ENCODE data around the gene PRSS57.

The PRSS57 gene

DNA sequence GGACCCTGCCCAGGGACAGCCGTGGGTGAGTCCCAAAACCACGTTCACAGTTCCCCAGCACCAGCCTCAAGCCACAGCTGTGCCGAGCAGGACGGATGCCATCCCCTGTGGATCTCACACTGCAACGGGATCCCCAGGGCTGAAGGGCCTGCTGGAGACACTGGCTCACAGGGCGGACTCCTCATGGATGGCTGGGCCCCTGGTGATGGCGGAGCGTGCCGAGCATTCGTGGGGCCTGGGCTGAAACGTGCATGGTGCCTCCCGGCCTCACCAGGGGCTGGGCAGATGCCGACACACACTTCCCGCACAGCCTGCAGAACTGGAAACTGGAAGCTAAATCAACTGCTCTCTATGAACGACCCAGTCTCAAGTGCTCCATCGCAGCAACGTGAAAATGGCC, 41.8 kb downstream of the PRSS57 start:
- in situ Hi-C loops (cut with MboI; ENCODE audit: low sequenced_read_pairs) = no loop called here

DNA sequence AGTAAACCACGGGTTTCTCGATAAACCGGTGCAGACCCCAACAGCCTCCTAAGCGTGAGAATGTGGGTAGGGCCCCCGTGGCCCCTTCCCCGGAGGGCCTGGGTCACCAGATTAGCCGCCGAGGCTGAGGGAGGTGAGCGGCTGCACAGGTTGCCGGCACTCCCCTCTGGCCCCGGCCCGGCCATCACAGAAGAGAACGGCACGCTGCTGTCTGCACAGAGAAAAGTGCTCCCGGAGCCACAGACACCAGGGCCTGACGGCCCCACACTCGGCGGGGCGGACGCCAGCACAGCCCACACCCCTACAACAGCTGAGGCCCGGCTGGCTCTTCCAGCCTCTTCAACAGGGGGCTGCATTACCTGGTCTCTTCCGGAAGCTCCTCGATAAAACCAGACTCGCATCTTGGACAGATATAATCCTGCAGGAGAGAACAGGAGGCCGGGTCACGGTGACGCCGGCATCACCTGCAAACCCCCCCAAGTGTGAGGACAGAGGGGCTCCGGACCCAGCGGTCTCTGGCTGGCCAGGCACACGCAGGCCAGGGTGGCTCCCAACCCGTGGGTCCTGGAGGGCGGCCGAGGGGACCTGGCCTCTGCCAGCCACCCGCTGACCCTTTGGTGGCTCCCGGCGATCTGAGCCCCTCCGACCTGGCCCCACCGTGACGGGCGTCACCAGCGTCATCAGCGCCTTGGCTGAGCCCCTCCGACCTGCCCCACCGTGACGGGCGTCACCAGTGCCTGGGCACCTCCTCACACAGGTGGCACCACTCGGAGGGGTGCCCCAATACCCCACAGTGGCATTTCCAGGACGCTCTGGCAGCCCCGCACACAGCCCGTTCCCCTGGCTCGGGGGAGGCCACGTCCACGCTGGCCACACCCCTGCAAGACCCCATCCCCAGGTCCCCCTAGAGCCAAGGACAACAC, 42.5 kb downstream of the PRSS57 start:
- in situ Hi-C loops (cut with MboI; ENCODE audit: low sequenced_read_pairs) = no loop called here

DNA sequence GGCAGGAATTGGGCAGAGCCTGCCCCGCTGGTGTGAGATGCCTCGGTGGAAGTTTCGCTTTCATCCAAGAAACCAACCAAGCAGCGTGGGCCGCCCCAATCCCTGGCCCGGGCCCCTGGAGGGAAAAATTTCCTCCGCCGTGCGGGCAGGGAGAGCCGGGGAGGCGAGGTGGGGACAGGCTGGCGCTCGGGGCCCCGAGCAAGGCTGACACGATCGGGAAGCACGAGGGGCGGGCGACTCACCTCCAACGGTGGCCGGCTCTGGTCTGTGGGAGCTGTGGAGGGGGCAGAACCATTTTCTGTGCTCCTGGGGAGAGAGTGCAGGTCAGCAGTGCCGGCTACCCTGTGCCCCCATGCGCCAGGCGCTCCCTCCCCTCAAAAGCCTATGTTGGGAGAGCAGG, 43.3 kb downstream of the PRSS57 start:
- in situ Hi-C loops (cut with MboI; ENCODE audit: low sequenced_read_pairs) = no loop called here

DNA sequence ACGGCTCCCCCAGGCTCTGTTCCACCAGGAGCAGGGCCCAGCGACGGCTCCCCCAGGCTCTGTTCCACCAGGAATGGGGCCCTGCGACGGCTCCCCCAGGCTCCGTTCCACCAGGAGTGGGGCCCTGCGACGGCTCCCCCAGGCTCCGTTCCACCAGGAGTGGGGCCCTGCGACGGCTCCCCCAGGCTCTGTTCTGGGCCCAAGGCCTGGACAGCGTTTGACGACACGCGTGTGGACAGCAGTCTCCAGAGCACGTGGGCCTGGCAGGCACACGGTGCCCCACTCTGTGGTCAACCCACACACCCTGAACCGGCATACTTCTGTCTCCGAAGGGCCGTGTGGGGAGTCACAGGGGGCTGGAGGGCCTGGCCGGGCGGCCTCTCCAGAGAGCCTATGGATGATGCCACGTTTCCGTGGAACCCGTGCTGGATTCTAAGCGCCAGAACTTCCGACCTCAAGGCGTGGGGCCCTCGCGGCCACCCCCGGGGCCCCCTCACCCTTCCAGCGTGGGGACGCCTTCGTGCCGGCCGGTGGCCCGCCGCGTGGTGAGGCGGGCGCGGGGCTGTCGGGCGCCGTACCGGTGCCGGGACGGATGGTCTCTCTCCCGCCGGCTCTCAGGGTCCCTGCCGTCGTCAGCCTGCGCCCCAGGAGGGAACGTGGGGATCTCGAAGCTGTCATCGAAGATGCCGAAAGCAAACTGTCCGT, 44.0 kb downstream of the PRSS57 start:
- in situ Hi-C loops (cut with MboI; ENCODE audit: low sequenced_read_pairs) = no loop called here

DNA sequence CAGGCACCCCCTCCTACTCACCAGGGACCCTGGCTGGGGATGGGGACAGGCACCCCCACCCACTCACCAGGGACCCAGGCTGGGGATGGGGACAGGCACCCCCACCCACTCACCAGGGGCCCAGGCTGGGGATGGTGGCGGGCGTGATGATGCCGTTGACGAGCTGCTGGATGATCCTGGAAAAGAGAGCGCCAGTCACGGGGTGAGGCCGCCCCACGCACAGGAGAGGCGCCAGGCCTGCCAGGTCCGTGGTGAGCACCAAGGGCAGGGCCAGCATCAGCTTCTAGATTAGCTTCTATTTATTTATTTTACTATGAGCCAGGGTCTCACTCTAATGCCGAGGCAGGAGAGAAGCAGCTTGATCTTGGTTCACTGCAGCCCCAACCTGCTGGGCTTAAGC, 45.1 kb downstream of the PRSS57 start:
- in situ Hi-C loops (cut with MboI; ENCODE audit: low sequenced_read_pairs) = no loop called here

DNA sequence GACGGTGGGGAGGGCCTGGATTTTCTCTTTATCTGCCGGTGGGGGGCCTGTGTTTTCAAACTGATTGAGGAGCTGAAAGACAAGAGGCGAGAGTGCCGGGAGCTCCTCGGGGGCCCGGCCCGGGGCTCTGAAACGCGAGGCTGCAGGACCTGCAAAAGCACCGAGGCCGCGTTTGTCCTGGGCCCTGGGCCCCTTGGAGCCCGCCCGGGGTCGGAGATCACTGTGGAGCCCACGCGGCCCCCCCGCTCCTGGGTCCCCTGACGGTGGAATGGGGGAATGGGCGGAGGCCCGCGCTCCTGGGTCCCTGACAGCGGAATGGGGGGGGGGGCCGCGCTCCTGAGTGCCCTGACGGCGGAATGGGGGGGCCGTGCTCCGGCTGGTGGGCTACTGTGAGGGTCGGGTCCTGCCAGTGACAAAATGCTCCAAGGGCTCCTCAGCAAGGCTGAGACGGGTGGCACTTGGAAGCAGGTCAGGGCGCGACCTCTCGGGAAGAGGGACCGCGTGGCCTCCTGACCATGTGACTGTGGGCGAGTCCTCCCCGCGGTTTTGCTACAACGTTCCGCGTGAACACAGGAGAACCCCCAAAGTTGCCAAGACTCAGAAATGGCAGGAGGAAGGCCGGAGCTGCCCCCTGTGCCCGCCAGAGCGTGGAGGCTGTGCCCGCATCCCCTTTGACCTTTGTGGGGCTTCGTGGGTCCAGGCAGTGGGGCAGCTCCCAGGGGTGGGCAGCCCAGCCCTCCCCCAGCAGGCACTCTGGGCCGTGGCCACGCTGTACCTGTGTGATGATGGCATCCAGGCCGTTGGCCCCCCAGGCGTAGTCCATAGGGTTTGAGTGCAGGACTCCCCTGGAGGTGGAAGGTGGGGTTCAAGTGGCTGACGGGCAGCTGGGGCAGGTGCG, 46.1 kb downstream of the PRSS57 start:
- in situ Hi-C loops (cut with MboI; ENCODE audit: low sequenced_read_pairs) = no loop called here

DNA sequence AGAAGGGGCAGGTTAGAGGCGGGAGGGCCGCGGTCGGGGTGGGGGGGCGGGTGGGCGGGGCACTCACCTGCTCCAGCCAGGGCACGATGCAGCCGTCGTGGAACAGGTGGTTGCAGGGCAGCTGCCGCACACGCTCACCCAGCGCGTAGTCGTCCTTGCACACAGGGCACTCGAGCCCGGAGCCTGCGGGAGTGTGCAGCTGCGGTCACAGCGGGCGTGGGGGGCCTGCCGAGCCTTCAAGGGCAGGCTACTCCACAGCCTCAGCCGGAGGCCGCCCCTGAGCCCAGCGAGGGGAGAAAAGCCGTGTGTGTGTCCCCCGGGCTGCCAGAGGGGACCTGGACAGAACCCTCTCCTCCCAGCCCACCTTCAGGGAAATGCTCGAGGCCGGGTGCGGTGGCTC, 46.9 kb downstream of the PRSS57 start:
- in situ Hi-C loops (cut with MboI; ENCODE audit: low sequenced_read_pairs) = no loop called here

DNA sequence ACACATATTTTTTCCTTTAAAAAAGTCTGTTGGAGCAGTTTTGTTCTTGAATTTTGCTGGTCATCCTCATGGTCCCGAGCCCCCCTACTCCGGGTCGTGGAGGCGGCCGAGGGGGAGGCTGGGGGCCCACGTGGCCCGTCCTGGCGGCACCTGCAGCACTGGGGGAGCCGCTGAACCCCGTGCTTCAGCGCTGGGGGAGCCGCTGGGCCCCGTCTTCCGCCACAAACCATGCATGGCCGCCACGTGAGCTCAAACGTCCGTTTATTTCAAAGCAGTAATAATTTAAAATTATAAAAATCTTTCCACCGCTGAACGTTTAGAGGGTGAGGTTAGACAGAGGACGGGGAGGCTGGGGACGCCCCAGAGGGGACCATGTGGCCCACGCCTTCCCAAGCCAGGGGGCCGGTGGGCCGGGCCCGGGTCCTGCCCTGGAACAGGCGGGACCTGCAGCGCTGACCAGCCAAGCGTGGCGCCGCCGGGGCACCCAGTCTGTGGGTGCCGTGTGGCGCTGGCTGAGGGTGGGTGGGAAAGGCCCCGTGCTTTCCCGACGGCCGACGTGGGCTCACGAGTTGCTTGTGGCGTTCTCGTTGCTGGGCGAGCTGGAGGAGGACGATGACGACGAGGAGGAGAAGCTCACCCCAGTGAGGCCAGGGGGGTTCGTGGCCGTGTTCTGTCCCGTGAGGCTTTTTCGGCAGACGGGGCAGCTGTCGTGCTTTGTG, 47.5 kb downstream of the PRSS57 start:
- in situ Hi-C loops (cut with MboI; ENCODE audit: low sequenced_read_pairs) = no loop called here

DNA sequence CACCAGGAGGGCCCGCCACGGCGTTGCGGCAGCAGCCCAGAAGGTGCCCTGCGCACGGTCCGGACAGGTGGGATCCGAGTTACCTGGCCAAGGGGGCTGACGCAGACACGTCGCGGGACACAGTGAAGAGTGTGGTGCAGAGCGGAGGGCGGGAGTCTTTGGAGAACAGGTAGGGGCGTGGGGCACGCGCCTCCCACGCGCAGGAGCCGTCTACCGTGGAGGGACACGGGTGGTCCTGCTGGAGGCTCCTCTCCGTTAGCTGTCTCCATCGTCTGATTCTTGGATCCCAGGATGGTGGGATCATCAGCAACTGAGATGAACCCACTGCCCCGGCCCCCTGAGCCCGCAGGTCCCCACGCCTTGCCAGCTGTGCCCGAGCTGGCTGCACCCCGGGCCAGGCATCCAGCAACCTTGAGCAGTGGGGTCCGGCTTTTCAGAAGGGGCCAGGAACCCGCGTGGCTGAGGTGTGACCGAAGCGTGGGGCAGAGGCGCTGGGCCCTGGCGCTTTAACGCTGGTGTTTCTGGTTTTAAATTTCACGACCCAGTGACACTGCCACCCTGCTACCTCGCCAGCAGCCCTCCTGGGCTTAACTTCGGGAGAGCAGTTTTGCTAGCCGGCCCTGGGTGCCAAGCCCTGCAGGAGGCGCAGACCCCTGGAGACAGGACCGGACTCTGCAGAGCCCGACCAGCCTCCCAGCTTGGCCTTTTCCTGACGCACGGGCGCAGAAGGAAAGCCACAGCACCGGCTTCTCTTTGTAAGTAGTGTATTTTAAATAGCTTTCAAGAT, 48.3 kb downstream of the PRSS57 start:
- in situ Hi-C loops (cut with MboI; ENCODE audit: low sequenced_read_pairs) = no loop called here

DNA sequence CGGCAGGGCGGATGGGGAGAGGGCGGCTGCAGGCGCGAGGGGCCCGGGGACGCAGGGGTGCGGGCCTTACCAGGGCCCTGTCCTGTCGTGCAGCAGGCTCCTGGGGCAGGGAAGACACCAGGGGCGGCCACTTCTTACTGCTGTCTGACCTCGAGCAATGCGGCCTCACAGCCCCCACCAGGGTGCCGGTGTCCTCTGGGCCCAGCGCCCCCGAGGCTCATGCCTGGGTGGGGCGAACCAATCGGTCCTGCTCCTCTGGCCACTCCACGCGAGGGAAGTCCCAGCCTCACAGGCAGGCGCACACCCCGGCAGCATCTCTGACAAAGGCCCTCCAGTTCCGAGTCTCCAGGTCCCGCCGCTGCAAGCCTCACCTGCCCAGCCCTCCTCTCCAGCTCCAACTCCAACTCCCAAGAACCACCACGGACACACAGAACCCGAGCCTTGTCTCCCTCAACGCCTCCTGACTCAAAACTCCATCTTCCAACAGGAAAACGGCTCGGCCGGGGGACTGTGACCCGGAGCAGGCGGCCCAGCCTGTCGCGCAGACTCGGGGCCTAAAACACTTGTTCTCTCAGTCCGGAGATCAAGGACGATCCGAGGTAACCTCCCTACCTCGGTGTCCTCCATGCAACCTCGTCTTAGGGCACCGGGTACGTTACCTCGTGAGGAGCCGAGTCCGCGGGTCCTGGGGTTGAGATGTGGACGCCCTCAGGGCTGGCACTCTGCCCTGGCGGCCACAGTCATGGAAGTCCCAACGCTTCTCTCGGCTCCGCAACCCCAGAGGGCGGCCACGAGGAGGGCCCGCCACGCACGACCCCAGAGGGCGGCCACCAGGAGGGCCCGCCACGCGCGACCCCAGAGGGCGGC, 49.1 kb downstream of the PRSS57 start:
- in situ Hi-C loops (cut with MboI; ENCODE audit: low sequenced_read_pairs) = no loop called here

DNA sequence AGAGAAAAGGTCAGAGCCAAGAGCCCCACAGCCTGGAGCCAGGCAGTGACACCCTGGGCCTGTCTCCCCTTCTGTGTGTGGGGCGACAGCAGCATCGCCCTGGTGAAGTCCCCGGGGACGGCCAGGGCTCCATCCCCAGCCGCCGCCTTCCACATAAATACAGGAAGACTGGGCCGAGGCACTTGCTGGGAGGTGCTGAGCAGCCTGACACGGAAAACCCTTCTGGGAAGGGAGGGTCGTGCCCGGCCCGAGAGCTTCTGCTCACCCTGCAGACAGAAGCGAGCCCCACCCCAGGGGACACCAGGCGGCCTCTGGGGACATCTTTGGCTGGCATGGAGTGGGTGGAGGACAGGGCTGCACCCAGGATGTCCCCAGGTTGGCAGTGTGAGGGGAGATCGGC, 50.5 kb downstream of the PRSS57 start:
- in situ Hi-C loops (cut with MboI; ENCODE audit: low sequenced_read_pairs) = no loop called here

DNA sequence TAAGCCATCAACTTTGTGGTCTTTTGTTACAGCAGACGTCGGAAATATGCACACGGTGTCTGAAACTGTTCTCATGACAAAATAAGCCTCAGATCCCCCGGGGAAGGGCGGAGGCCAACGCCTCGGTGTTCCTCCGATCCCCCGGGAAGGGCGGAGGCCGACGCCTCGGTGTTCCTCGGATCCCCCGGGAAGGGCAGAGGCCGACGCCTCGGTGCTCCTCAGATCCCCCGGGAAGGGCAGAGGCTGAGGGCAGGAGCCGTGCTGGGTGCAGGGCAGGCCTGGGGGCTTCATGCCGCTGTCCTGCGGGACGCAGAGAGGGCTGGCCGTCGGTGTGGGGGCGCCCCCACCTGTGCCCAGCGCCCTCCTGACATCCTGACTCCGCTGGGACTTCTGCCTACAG, 50.9 kb downstream of the PRSS57 start:
- in situ Hi-C loops (cut with MboI; ENCODE audit: low sequenced_read_pairs) = no loop called here

DNA sequence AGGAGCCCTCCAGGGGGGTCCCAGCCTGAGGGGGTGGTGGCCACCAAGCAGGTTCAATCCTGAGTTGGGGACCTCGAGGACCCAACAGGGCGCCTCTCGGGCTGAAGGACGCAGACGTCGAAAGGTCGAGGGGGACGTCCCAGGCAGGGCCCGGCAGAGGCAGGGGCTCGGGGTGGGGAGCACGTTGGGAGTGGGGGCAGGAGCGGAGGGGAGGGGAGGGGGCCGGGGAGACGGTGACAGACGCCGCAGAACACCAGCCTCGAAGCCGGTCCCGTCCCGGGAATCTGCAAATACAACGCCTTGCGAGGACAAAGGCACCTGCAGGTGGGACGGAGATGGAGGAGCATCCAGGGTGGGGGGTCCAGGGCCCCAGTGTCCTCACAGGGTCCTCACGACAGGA, 51.5 kb downstream of the PRSS57 start:
- in situ Hi-C loops (cut with MboI; ENCODE audit: low sequenced_read_pairs) = no loop called here

DNA sequence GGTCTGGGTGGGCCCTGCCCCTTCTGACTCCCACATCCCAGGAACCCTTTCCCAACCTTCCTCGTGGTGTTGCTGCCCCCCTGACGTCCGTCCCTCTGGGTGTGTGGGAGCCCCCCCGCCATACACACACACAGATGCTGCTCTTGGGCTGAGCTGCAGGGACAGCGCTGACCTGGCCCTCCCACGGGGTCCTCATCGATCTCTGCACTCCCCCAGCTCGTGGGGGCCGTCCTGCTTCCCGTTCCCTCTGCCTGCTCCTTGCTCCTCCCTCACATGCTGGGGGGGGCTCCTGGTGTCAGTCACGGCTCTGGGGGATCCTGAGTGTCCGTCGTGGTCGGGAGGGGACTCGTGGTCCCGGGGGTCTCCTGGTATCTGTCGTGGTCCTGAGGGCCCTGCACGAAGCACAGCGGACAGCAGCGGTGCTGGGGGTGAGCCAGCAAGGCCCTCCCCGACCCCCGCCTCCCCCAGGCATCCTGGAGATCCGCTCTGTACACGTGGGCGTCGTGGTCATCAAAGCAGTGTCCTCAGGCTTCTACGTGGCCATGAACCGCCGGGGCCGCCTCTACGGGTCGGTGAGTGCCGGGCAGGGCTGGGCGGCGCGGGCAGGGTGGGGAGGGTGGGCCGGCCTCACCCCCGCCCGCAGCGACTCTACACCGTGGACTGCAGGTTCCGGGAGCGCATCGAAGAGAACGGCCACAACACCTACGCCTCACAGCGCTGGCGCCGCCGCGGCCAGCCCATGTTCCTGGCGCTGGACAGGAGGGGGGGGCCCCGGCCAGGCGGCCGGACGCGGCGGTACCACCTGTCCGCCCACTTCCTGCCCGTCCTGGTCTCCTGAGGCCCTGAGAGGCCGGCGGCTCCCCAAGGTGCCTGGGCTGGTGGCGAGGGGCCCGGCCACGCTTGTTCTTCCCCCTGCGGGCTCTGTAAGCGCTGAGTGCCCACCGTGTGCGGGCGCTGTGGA, 52.2 kb downstream of the PRSS57 start:
- in situ Hi-C loops (cut with MboI; ENCODE audit: low sequenced_read_pairs) = no loop called here

DNA sequence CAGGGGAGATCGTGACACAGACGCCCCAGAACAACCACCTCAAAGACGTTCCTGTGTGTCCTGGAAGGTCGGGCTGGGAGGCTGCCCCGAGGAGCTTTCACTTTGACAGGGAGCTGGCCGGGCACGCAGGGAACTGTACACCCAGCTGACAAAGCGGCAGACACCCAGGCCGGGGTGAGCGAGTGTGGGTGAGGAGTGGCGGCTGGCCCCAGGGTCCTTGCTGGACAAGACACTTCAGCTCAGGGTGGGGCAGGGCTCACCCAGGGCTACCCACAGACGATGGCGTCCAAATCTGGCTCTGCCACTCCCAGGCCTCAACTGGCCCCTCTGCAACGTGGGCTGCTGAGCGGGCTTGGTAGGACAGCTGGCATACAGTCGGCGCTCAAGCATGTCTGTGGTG, 53.5 kb downstream of the PRSS57 start:
- in situ Hi-C loops (cut with MboI; ENCODE audit: low sequenced_read_pairs) = no loop called here

DNA sequence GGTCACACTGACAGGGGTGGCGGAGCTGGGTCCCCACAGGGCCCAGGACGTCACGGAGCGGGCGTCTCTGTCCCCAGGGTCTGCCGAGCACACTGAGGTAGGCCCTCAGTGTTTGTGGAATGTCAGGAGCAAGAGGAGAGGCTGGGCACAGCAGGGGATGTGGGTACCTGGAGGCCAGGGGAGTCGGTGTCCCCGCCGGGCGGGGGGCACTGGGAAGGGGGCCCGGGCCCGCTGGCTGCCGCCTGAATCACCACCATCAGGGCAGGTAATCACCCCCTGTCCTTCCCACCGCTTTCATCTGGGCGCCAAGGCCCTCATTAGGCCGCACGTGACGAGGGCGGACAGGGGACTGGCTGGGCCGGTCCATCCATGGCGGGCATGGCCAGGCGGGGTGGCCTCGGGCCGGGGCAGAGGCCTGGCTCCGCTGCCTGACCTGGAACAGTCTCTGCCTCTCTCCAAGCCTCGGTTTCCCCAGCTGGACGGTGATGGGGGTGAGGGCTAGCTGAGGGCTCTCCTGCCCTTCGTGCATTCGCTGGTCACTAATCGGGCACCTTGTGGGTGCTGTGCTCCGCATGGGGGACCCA, 54.6 kb downstream of the PRSS57 start:
- in situ Hi-C loops (cut with MboI; ENCODE audit: low sequenced_read_pairs) = no loop called here

DNA sequence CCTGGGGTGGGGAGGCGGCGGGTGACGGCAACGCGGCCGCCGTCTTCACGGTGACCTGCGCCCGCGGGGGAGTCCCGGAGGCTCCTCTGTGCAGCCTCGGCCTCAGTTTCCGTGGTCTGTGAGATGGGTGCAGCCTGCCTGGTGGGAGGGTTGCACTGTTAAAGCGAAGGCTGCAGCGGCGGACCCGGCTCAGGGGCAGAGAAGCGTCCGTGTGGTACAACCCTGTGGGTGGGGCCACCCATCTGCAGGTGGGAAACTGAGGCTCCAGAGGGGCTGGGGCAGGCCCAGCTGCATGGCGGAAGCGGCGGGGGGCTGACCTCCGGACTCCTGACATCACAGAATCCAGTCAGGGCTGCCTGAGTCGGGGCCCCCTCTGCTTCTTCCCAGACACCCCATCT, 55.1 kb downstream of the PRSS57 start:
- in situ Hi-C loops (cut with MboI; ENCODE audit: low sequenced_read_pairs) = no loop called here
